Sigmoid colon (tissue), 7 donors: ENCODE data around the gene CLEC4D. TPM values are rescaled to one million over a fixed set of nuclear protein-coding genes. Genes with fewer than 3 reads are reported as not detected.

Experiments used
- DNase-seq: peaks from one replicate; pipeline ENCODE4 v3.0.0-alpha.2; 2019
- H3K27ac ChIP-seq, 4 donors: fragments of 200-600 bp; sonication (generic); one replicate each; pipeline ENCODE4 v1.5.1; 2016 to 2019; ENCODE audit warnings: mild to moderate bottlenecking in 1 of 4
- H3K27me3 ChIP-seq, 3 donors: fragments of 200-600 bp; sonication (generic); one replicate each; pipeline ENCODE4 v1.5.1; 2019; ENCODE audit warnings: mild to moderate bottlenecking in 1 of 3
- H3K36me3 ChIP-seq, 4 donors: fragments of 200-600 bp; sonication (generic); one replicate each; pipeline ENCODE4 v1.5.1; 2016 to 2019
- H3K4me1 ChIP-seq, 4 donors: fragments of 200-600 bp; sonication (generic); one replicate each; pipeline ENCODE4 v1.5.1; 2017 to 2019
- H3K4me3 ChIP-seq, 4 donors: fragments of 200-600 bp; sonication (generic); one replicate each; pipeline ENCODE4 v1.5.1; 2017 to 2019; ENCODE audit warnings: mild to moderate bottlenecking in 2 of 4, moderate library complexity in 1 of 4
- H3K9me3 ChIP-seq, 4 donors: fragments of 200-600 bp in 3 of 4; sonication (generic) in 3 of 4; one replicate each; pipeline versions ENCODE4 v1.5.1 to v1.6.1; 2013 to 2019
- EP300 ChIP-seq, 4 donors: sonication (generic); formaldehyde crosslinking; IDR thresholded peaks; one replicate each; pipeline ENCODE4 v1.6.1; 2017; ENCODE audit warnings: antibody characterized with exemption in 4 of 4
- POLR2A ChIP-seq, 2 donors: fragments of 450-650 bp; IDR thresholded peaks; one replicate each; pipeline ENCODE4 v1.6.1; 2016; ENCODE audit warnings: antibody characterized with exemption in 2 of 2, mild to moderate bottlenecking in 2 of 2, moderate library complexity in 2 of 2
- POLR2AphosphoS5 ChIP-seq, 4 donors: sonication (generic); formaldehyde crosslinking; IDR thresholded peaks; one replicate each; pipeline ENCODE4 v1.6.1; 2017; ENCODE audit warnings: antibody characterized with exemption in 4 of 4
- WGBS, 2 donors: extraction: QIAGEN DNeasy Blood & Tissue Kit; methylation state at CpG; one replicate each; pipeline ENCODE4 v1.1.7; 2013; 5-methylcytosine and 5-hydroxymethylcytosine counted together
- intact Hi-C: fragments of 100-400 bp; cut with DNase I; formaldehyde crosslinking; loops from one replicate; pipeline ENCODE4 v1.15.1; 2023
- polyA plus RNA-seq, 3 donors: library from polyadenylated mRNA; stranded (reverse); fragments of 200-250 nt; gene quantifications; one replicate each; pipeline ENCODE4 v1.2.3, GENCODE V29; 2013
- total RNA-seq, 4 donors: library from RNA; depleted of rRNA; stranded (reverse); fragments of >200 nt; gene quantifications; one replicate each; pipeline ENCODE4 v1.1.0, GENCODE V29; 2016
- TF ChIP-seq, protein P1 (sequence below), 4 experiments: fragments of 450-650 bp in 3 of 4; fragments of 200-600 bp in 1 of 4; IDR thresholded peaks; one replicate each; pipeline ENCODE4 v1.5.1; 2016 to 2019; ENCODE audit warnings: antibody characterized with exemption in 4 of 4, mild to moderate bottlenecking in 3 of 4, moderate library complexity in 2 of 4
- donor health status: healthy with polysubstance abuse.
- donor health status: Bipolar disorder and iron deficiency.
- donor health status: healthy.

CLEC4D gene
- total and polyA plus RNA-seq, 7 donors: 0.12 to 0.55 (median 0.29) TPM; not detected in 3

DNA sequence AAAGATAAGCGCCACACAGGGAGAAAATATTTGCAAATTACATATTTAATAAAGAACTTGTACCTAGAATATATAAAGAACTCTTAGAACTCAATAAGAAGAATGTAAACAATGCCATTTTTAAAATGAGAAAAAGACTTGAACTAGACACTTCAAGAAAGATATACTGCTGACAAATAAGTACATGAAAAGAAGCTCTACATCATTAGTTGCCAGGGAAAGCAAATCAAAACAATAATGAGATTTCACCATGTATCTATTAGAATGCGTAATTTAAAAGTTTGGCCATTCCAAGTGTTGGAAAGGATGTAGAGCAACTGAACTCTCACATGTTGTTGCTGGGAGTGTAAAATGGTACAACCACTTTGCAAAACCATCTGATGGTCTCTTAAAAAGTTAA is 34.3 kb downstream of the CLEC4D start:
- Histone ChIP-seq H3K4me3 (no peak overlapping the region), H3K4me1 (no peaks in the 10 kb centered on the region), H3K9me3 (no peaks in the 10 kb centered on the region), H3K36me3 (no peaks in the 10 kb centered on the region), H3K27ac (no peak overlapping the region), H3K27me3 (peaks cover 0 to 6% (median 0%) of the 10 kb centered on the region in 3 donors)
- no peak for DNase-seq
- intact Hi-C loops: loop anchor here (5.0 to 10.0 kb wide), 2 partner anchors 347 to 490 kb away; no protein-coding TSS in a partner anchor
- TF ChIP-seq, protein P1, sequence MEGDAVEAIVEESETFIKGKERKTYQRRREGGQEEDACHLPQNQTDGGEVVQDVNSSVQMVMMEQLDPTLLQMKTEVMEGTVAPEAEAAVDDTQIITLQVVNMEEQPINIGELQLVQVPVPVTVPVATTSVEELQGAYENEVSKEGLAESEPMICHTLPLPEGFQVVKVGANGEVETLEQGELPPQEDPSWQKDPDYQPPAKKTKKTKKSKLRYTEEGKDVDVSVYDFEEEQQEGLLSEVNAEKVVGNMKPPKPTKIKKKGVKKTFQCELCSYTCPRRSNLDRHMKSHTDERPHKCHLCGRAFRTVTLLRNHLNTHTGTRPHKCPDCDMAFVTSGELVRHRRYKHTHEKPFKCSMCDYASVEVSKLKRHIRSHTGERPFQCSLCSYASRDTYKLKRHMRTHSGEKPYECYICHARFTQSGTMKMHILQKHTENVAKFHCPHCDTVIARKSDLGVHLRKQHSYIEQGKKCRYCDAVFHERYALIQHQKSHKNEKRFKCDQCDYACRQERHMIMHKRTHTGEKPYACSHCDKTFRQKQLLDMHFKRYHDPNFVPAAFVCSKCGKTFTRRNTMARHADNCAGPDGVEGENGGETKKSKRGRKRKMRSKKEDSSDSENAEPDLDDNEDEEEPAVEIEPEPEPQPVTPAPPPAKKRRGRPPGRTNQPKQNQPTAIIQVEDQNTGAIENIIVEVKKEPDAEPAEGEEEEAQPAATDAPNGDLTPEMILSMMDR (IDR thresholded peaks at IDR 0.05): no peak
- TF ChIP-seq POLR2AphosphoS5 (IDR thresholded peaks at IDR 0.05) (no peak), POLR2A (IDR thresholded peaks at IDR 0.05) (no peak), EP300 (IDR thresholded peaks at IDR 0.05) (no peak)
- WGBS, 2 donors: 84 to 92% methylated on average over 2 of the region's 2 CpGs

DNA sequence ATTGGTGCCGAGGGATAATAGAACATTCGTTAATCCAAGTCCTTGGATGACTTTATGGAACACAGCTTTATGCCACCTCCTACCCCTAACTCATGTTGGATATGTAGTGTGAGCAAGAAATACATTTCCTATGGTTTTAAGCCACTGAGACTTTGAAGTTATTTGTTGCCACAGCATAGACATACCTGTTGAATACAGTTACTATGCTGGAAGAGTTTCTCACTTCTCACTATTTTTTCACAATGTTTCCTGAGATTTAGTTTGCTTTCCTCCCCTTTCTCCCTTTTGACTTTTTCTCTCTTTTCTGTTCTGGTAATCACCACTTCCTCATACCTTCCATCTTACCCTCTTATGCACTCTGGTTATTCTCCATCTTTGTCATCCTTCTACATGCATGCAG is 34.9 kb downstream of the CLEC4D start:
- H3K9me3 ChIP-seq: no peaks in the 10 kb centered on the region
- no peaks in the 10 kb centered on the region for H3K36me3 ChIP-seq
- intact Hi-C loops: loop anchor here (5.0 to 10.0 kb wide), 2 partner anchors 347 to 489 kb away; no protein-coding TSS in a partner anchor
- H3K27me3 ChIP-seq: peaks cover 0 to 6% (median 0%) of the 10 kb centered on the region in 3 donors
- TF ChIP-seq EP300 (IDR thresholded peaks at IDR 0.05) (no peak), POLR2A (IDR thresholded peaks at IDR 0.05) (no peak), POLR2AphosphoS5 (IDR thresholded peaks at IDR 0.05) (no peak)
- TF ChIP-seq, protein P1 (IDR thresholded peaks at IDR 0.05): no peak
- H3K27ac ChIP-seq: no peak overlapping the region
- no peaks in the 10 kb centered on the region for H3K4me1 ChIP-seq
- H3K4me3 ChIP-seq: no peak overlapping the region
- DNase-seq: no peak
- 92% methylated on average over 2 of the region's 2 CpGs for WGBS, 2 donors

DNA sequence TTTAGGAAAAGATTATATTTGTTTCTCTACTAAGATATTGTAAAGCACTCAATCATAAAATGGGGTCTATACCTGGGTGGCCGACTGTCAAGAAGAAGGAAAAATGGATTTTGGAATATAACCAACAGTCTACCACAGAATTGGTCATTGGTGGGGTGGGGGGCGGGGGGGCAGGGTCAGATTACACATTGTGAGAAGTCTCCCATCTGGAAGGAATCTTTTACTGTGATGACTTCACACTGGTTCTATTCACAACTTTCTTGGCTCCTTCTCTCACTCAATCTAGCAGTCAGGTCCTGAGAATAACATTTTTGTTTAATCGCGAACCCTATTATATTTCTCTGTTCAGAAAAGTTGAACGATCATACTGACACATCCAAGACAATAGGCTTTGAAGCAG is 36.1 kb downstream of the CLEC4D start:
- intact Hi-C loops: loop anchor here (5.0 to 10.0 kb wide), 2 partner anchors 345 to 488 kb away; no protein-coding TSS in a partner anchor
- no peak overlapping the region for H3K4me3 ChIP-seq
- no peaks in the 10 kb centered on the region for H3K27me3 ChIP-seq
- TF ChIP-seq EP300 (IDR thresholded peaks at IDR 0.05) (no peak), POLR2AphosphoS5 (IDR thresholded peaks at IDR 0.05) (no peak), POLR2A (IDR thresholded peaks at IDR 0.05) (no peak)
- TF ChIP-seq, protein P1 (IDR thresholded peaks at IDR 0.05): no peak
- 82 to 87% methylated on average over 5 of the region's 5 CpGs for WGBS, 2 donors
- no peaks in the 10 kb centered on the region for H3K4me1 ChIP-seq
- DNase-seq: no peak
- no peaks in the 10 kb centered on the region for H3K36me3 ChIP-seq
- H3K27ac ChIP-seq: no peak overlapping the region
- no peaks in the 10 kb centered on the region for H3K9me3 ChIP-seq

DNA sequence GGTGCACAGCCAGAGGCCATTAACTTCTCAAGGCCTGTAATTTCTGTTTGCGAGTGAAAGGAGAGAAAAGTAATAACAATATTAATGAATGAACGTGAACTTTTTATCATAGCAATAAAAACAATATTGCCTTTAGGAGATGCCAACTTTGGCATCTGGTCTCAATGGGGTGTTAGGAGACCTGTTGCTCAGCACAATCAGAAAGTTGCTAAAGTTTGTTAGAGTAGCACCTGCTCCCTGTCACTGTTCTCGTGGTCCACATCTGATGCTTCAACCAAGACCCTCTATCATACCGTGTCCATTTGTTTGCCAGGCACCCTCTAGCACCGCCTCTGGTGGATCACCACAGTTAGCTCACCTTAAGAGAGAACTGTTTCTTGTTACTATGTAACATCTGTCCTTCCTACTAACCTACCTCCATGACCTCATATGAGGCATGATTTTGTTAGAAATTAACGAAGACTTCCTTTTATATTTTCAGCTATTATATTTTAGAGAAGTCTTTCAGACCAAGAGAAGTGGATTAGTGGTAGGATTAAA is 39.9 kb downstream of the CLEC4D start:
- DNase-seq: no peak
- Histone ChIP-seq H3K27me3 (no peaks in the 10 kb centered on the region), H3K27ac (no peak overlapping the region), H3K4me1 (no peaks in the 10 kb centered on the region), H3K36me3 (no peaks in the 10 kb centered on the region), H3K4me3 (no peak overlapping the region), H3K9me3 (no peaks in the 10 kb centered on the region)
- intact Hi-C loops: no loop called here
- 37 to 67% methylated on average over 6 of the region's 6 CpGs for WGBS, 2 donors
- TF ChIP-seq POLR2AphosphoS5 (IDR thresholded peaks at IDR 0.05) (no peak), EP300 (IDR thresholded peaks at IDR 0.05) (no peak), POLR2A (IDR thresholded peaks at IDR 0.05) (no peak)
- TF ChIP-seq, protein P1 (IDR thresholded peaks at IDR 0.05): no peak
